ENCODE results near the gene INTS4.
"Not testable (repeated sequence)": the region's sequence is repeated elsewhere in the genome, so short reads cannot be mapped to it uniquely, and the experiment has no call there.

GRCh38 chr11:77861444-77861843 lies 133.0 kb downstream of the INTS4 start:
- TF ChIP-seq EZH2 (IDR thresholded peaks at IDR 0.05; ENCODE audit: borderline replicate concordance, low read length); CTCF (IDR thresholded peaks at IDR 0.05; ENCODE audit: low read length): not testable (repeated sequence)
